Measurements from ENCODE around the gene HSDL1.

The HSDL1 gene

GRCh38 chr16:84111525-84111924 is 33.5 kb downstream of the HSDL1 start:
- TF ChIP-seq MAX (IDR thresholded peaks at IDR 0.05; ENCODE audit: low read depth, low read length) (no peak), POLR2A (IDR thresholded peaks at IDR 0.05; ENCODE audit: extremely low read depth, insufficient read length) (no peak), CTCF (IDR thresholded peaks at IDR 0.05; ENCODE audit: low read depth, low read length) (no peak), MYC (IDR thresholded peaks at IDR 0.05; ENCODE audit: low read depth, low read length) (no peak)
- no peak overlapping the region for H3K4me3 ChIP-seq (ENCODE audit: low read depth, low read length)
- no peak for DNase-seq (ENCODE audit: low read depth)

GRCh38 chr16:84110527-84110926 is 34.5 kb downstream of the HSDL1 start:
- H3K4me3 ChIP-seq (ENCODE audit: low read depth, low read length): no peak overlapping the region
- TF ChIP-seq POLR2A (IDR thresholded peaks at IDR 0.05; ENCODE audit: extremely low read depth, insufficient read length) (no peak), CTCF (IDR thresholded peaks at IDR 0.05; ENCODE audit: low read depth, low read length) (no peak), MAX (IDR thresholded peaks at IDR 0.05; ENCODE audit: low read depth, low read length) (no peak), MYC (IDR thresholded peaks at IDR 0.05; ENCODE audit: low read depth, low read length) (no peak)
- DNase-seq (ENCODE audit: low read depth): no peak

- DNase-seq (ENCODE audit: low read depth): no peak
- H3K4me3 ChIP-seq (ENCODE audit: low read depth, low read length): no peak overlapping the region
- TF ChIP-seq MAX (IDR thresholded peaks at IDR 0.05; ENCODE audit: low read depth, low read length) (no peak), POLR2A (IDR thresholded peaks at IDR 0.05; ENCODE audit: extremely low read depth, insufficient read length) (no peak), MYC (IDR thresholded peaks at IDR 0.05; ENCODE audit: low read depth, low read length) (no peak), CTCF (IDR thresholded peaks at IDR 0.05; ENCODE audit: low read depth, low read length) (no peak)
Measured at GRCh38 chr16:84109598-84110335, 35.2 kb downstream of the HSDL1 start.

- H3K4me3 ChIP-seq (ENCODE audit: low read depth, low read length): no peak overlapping the region
- DNase-seq (ENCODE audit: low read depth): no peak
Measured at GRCh38 chr16:84107921-84108320, 37.1 kb downstream of the HSDL1 start.

GRCh38 chr16:84105948-84106740 is 38.8 kb downstream of the HSDL1 start:
- DNase-seq (ENCODE audit: low read depth): no peak
- no peak for TF ChIP-seq POLR2A (IDR thresholded peaks at IDR 0.05; ENCODE audit: extremely low read depth, insufficient read length)
- TF ChIP-seq MAX (IDR thresholded peaks at IDR 0.05; ENCODE audit: low read depth, low read length): no peak
- TF ChIP-seq MYC (IDR thresholded peaks at IDR 0.05; ENCODE audit: low read depth, low read length): no peak
- no peak for TF ChIP-seq CTCF (IDR thresholded peaks at IDR 0.05; ENCODE audit: low read depth, low read length)
- H3K4me3 ChIP-seq (ENCODE audit: low read depth, low read length): no peak overlapping the region

More at GRCh38 chr16:84107921-84108320, 37.1 kb downstream of the HSDL1 start:
- TF ChIP-seq MYC (IDR thresholded peaks at IDR 0.05; ENCODE audit: low read depth, low read length) (no peak), CTCF (IDR thresholded peaks at IDR 0.05; ENCODE audit: low read depth, low read length) (no peak), MAX (IDR thresholded peaks at IDR 0.05; ENCODE audit: low read depth, low read length) (no peak), POLR2A (IDR thresholded peaks at IDR 0.05; ENCODE audit: extremely low read depth, insufficient read length) (no peak)
